ENCODE measurements around the gene LRRN4.

- TF ChIP-seq CTCF (conservative IDR thresholded peaks at IDR 0.05) (no peak), EZH2 (IDR thresholded peaks at IDR 0.05; ENCODE audit: low read depth) (no peak)
These were observed 62.0 kb downstream of the LRRN4 start for GRCh38 chr20:5991623-5992441.

Measured in PC-9 (cell line).